ENCODE results near the gene CMYA5. TPM values are rescaled to one million over a fixed set of nuclear protein-coding genes. Genes with fewer than 3 reads are reported as not detected.

CMYA5 gene
- total RNA-seq, 1 donor from 2014 or later: 0.35 TPM

DNA sequence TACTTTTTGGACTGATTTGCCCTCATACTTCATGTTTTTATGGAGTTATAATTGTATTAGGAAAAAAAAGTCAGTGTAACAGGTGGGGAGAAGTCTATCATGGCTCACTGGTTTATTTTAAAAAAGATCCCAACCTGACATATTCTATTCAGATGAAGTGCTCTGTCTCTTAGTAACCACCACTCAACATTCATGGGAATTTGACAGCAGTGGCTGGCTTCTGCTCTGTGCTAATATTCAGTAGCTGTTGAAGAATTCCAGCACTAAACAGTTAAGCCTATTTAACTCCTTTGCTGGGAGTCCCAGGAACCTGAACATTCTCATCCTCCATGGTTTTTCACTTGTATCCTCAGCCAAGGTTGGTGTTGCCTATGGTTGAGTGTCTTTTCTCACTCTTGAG, 23.1 kb downstream of the CMYA5 start:
- TF ChIP-seq, protein P1, sequence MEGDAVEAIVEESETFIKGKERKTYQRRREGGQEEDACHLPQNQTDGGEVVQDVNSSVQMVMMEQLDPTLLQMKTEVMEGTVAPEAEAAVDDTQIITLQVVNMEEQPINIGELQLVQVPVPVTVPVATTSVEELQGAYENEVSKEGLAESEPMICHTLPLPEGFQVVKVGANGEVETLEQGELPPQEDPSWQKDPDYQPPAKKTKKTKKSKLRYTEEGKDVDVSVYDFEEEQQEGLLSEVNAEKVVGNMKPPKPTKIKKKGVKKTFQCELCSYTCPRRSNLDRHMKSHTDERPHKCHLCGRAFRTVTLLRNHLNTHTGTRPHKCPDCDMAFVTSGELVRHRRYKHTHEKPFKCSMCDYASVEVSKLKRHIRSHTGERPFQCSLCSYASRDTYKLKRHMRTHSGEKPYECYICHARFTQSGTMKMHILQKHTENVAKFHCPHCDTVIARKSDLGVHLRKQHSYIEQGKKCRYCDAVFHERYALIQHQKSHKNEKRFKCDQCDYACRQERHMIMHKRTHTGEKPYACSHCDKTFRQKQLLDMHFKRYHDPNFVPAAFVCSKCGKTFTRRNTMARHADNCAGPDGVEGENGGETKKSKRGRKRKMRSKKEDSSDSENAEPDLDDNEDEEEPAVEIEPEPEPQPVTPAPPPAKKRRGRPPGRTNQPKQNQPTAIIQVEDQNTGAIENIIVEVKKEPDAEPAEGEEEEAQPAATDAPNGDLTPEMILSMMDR (conservative IDR thresholded peaks at IDR 0.05; ENCODE audit: low read depth, low read length): no peak
- no peak for DNase-seq (ENCODE audit: low read depth)
- no peak overlapping the region for H3K4me3 ChIP-seq (ENCODE audit: low read depth, low read length)

- DNase-seq (ENCODE audit: low read depth): no peak
- TF ChIP-seq, protein P1 (conservative IDR thresholded peaks at IDR 0.05; ENCODE audit: low read depth, low read length): no peak
- no peak overlapping the region for H3K4me3 ChIP-seq (ENCODE audit: low read depth, low read length)
Observed at GRCh38 chr5:79713727-79714126, 24.1 kb downstream of the CMYA5 start.

GRCh38 chr5:79716839-79717238, 27.2 kb downstream of the CMYA5 start:
- DNase-seq (ENCODE audit: low read depth): no peak
- TF ChIP-seq, protein P1 (conservative IDR thresholded peaks at IDR 0.05; ENCODE audit: low read depth, low read length): no peak
- H3K4me3 ChIP-seq (ENCODE audit: low read depth, low read length): no peak overlapping the region

DNA sequence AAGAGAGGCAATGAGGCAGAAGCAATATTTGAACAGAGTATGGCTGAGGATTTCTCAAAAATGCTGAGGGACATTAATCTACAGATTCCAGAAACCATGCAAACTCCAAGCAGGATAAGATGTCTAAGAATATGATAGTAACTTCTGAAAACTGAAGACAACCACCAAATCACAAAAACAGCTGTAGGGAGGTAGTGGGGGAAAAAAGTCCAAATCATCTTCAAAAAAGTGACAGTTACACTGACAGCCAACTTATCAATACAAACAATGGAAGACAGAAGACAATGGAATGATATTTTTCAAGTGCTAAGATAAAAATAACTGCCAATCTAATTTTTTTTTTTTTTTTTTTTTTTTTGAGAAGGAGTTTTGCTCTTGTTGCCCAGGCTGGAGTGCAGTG, 30.5 kb downstream of the CMYA5 start:
- TF ChIP-seq, protein P1 (conservative IDR thresholded peaks at IDR 0.05; ENCODE audit: low read depth, low read length): no peak
- no peak overlapping the region for H3K4me3 ChIP-seq (ENCODE audit: low read depth, low read length)
- DNase-seq (ENCODE audit: low read depth): peak; percentile 1

GRCh38 chr5:79727451-79728355, 38.1 kb downstream of the CMYA5 start:
- TF ChIP-seq, protein P1 (conservative IDR thresholded peaks at IDR 0.05; ENCODE audit: low read depth, low read length): no peak
- no peak for DNase-seq (ENCODE audit: low read depth)
- no peak overlapping the region for H3K4me3 ChIP-seq (ENCODE audit: low read depth, low read length)

DNA sequence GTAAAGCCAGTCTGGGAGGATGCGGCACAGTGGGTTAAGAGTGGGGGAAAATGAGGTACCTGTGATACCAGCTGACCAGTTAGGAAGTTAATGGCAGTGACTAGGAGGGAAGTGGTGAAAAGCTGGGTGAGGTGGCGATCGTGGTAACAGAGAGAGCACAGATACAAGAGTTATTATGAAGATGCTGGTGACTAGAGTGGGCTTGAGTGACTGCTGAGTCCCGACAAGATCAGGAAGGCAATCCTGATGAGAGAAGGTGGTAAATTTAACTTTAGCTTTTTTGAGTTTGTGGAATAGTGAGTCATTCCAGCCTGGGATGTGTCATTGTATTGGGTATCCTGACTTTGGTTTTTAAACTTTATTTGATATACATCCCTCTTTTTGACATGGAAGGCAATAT, 38.8 kb downstream of the CMYA5 start:
- no peak for DNase-seq (ENCODE audit: low read depth)
- H3K4me3 ChIP-seq (ENCODE audit: low read depth, low read length): no peak overlapping the region

More for the DNA sequence above, 38.8 kb downstream of the CMYA5 start:
- TF ChIP-seq, protein P1 (conservative IDR thresholded peaks at IDR 0.05; ENCODE audit: low read depth, low read length): no peak
